Stimulated activated CD8-positive, alpha-beta memory T cell treated with anti-CD3 and anti-CD28 coated beads, Interleukin-12 subunit alpha, Interleukin-12 subunit beta, amount 100 ng/mL, for 4 hours (primary cell): ENCODE measurements around the gene HIP1.
"Not testable (repeated sequence)": the region's sequence is repeated elsewhere in the genome, so short reads cannot be mapped to it uniquely, and the experiment has no call there.

ENCODE experiments used
- DNase-seq: peaks from one replicate; pipeline ENCODE4 v3.0.0-alpha.2; 2020; ENCODE audit warnings: low read depth

Gene HIP1

GRCh38 chr7:75738604-75738974 lies at the start of gene HIP1:
Gene HIP1, minus strand, starts transcription at chr7:75738941. Its CDS starts 21 bp downstream, at chr7:75738920.
- DNase-seq, result no peak

DNA sequence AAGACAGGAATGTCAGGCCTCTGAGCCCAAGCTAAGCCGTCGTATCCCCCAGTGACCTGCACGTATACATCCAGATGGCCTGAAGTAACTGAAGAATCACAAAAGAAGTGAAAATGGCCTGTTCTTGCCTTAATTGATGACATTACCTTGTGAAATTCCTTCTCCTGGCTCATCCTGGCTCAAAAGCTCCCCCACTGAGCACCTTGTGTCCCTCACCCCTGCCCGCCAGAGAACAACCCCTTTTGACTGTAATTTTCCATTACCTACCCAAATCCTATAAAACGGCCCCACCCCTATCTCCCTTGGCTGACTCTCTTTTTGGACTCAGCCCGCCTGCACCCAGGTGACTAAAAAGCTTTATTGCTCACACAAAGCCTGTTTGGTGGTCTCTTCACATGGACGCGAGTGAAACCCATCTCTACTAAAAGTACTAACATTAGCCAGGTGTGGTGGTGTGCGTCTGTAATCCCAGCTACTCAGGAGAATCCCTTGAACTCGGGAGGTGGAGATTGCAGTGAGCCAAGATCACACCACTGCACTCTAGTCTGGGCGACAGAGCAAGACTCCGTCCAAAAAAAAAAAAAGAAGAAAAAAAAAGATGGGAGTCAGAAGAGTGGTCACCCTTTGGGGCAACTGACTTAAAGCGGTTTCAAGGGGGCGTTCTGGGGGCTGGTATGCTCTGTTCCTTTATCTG lies 49.6 kb upstream of the HIP1 start:
- DNase-seq, result not testable (repeated sequence)

DNA sequence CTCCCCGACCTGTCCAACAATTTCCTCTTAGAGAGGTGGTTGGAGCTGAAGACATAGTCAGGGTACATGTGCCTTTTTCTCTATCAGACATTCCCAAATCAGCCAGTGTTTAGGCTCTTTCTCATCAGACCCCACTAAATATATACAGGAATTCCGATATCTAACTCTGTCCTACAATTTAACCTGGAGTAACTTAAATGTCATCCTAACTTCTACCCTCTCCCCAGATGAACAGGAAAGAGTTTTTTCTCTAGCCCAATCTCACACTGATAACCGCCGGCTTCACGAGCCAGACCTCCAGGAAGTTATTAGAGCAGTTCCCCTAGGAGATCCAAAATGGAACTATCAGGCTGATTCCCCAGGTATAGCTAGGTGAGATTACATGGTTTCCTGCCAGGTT lies 44.3 kb upstream of the HIP1 start:
- not testable (repeated sequence) for DNase-seq

DNA sequence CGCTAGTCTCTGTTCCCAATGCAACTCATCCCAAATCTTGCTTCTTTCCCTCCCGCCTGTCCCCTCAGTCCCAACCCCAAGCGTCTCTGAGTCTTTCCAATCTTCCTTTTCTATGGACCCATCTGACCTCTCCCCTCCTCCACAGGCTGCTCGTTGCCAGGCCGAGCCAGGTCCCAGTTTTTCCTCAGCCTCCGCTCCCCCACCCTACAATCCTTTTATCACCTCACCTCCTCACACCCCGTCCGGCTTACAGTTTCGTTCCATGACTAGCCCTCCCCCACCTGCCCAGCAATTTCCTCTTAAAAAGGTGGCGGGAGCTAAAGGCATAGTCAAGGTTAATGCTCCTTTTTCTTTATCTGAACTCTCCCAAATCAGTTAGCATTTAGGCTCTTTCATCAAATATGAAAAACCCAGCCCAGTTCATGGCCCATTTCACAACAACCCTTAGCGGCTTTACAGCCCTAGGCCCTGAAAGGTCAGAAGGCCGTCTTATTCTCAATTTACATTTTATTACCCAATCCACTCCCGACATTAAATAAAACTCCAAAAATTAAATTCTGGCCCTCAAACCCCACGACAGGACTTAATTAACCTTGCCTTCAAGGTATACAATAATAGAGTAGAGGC lies 42.0 kb upstream of the HIP1 start:
- not testable (repeated sequence) for DNase-seq

DNA sequence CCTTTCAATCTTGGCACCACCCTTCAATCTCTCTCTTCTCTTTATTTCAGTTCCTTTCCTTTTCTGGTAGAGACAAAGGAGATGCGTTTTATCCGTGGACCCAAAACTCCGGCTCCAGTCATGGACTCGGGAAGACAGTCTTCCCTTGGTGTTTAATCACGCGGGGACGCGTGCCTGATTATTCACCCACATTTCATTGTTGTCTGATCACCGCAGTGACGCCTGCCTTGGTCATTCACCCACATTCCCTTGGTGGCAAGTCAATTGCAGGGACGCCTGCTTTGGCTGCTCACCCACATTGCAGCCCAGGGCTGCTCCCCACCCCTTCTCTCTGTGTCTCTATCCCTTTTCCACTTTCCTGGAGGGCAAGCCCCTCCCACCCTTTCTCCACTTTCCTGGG lies 40.8 kb upstream of the HIP1 start:
- not testable (repeated sequence) for DNase-seq

- DNase-seq, result not testable (repeated sequence)
Measured at GRCh38 chr7:75779035-75779434, 40.3 kb upstream of the HIP1 start.

GRCh38 chr7:75776295-75776971 lies 37.7 kb upstream of the HIP1 start:
- DNase-seq, result peak; percentile 19

DNA sequence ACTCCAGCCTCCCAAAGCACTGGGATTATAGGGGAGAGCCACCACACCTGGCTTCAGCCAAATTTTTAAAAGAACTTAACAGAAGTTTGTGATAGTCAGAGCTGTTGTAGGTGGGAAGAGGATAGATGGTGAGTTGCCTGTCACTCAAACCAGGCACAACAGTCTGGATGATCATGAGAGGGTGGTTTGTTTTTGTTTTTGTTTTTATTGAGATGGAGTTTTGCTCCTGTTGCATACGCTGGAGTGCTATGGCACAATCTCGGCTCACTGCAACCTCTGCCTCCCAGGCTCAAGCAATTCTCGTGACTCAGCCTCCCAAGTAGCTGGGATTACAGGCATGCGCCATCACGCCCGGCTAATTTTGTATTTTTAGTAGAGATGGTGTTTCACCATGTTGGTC lies 35.2 kb upstream of the HIP1 start:
- DNase-seq, result not testable (repeated sequence)

DNA sequence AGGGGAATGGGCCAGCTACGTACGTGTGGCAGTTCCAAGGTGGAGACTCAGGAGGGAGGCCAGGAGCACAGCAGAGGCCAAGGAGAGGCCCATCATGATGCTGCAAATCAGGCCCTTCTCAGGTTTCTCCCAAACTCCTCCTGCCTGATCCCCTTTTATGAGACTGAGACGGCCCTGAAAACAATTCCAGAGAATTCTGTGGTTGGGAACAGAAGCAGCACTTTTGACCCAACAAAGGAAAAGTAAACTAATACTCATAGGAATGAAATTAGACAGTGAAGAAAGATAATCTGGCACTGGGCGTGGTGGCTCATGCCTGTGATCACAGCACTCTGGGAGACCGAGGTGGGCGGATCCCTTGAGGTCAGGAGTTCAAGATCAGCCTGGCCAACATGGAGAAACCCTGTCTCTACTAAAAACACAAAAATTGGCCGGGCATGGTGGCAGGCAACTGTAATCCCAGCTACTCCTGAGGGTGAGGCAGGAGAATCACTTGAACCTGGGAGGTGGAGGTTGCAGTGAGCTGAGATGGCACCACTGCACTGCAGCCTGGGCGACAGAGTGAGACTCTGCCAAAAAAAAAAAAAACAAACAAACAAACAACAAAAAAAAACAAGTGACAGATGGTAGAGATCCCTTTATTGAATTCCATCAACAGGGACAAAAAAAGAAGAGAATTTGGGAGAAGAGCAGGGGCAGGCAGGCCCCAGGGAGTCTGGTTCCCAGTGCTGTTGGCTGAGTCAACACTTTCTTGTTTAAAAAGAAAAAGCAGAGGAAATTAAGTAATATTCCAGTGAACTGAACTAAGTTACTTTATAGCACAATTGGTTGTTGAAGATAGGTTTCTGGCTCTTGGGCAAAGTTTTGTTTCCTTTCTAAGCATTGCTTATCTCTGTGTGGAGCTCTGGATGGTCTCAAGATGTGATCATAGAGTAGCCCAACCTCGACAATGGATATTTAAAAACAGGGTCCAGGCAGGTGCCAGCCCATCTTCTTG lies 33.6 kb upstream of the HIP1 start, which contains the start of gene CCL26:
Gene CCL26 (minus strand): TSS at position 131 of the 997 bp plus-strand sequence. CDS start 35 bp downstream, at position 96.
- DNase-seq, result no peak

- no peak for DNase-seq
Measured at GRCh38 chr7:75771224-75771623, 32.5 kb upstream of the HIP1 start.

- no peak for DNase-seq
Measured at GRCh38 chr7:75762350-75762917, 23.7 kb upstream of the HIP1 start.

DNA sequence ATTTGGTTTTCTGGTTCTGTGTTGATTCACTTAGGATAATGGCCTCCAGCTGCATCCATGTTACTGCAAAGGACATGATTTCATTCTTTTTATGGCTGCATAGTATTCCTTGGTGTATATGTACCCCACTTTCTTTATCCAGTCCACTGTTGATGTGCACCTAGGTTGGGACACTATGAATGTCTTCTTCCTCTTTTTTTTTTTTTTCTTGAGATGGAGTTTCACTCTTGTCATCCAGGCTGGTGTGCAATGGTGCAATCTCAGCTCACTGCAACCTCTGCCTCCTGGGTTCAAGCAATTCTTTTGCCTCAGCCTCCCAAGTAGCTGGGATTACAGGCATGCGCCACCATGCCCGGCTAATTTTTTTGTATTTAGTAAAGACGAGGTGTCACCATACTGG lies 23.1 kb upstream of the HIP1 start:
- not testable (repeated sequence) for DNase-seq

- DNase-seq, result no peak
Measured at GRCh38 chr7:75758491-75758890, 19.8 kb upstream of the HIP1 start.

GRCh38 chr7:75757860-75758259 lies 19.1 kb upstream of the HIP1 start:
- no peak for DNase-seq

- no peak for DNase-seq
Measured at GRCh38 chr7:75756991-75757676, 18.4 kb upstream of the HIP1 start.

DNA sequence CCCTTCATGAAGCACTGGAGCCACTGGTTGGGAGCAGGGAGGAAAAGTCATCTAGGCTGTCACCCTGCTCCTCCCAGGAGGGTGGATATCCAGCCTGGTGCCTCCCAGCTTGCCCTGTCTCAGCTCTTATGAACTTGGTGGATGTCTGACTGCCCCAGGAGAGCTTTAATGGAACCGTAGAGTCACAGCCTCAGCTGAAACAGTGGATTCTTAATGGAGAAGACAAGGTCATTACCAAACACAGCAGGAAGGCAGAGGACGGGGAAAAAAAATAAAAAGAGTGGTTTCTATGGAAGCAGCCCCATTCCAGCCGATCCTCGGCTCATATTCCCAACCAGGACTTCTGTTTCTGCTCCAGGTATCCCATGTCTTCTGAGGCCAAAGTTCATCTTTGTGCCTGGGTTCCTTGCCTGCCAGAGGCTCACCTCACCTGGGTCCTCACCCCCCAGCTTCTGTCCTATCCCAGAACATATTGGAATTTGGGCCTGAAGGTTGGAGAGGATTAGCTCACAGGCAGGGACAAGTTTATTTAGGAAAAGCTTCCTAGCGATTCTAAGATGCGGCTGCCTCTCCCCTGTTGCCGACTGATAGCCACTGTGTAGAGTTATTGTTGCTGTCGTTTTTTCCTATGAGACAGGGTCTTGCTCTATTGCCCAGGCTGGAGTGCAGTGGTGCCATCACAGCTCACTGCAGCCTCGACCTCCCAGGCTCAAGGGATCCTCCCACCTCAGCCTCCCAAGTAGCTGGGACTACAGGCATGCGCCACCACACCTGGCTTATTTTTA lies 17.7 kb upstream of the HIP1 start:
- no peak for DNase-seq

- no peak for DNase-seq
Measured at GRCh38 chr7:75743455-75743859, 4.7 kb upstream of the HIP1 start.

DNA sequence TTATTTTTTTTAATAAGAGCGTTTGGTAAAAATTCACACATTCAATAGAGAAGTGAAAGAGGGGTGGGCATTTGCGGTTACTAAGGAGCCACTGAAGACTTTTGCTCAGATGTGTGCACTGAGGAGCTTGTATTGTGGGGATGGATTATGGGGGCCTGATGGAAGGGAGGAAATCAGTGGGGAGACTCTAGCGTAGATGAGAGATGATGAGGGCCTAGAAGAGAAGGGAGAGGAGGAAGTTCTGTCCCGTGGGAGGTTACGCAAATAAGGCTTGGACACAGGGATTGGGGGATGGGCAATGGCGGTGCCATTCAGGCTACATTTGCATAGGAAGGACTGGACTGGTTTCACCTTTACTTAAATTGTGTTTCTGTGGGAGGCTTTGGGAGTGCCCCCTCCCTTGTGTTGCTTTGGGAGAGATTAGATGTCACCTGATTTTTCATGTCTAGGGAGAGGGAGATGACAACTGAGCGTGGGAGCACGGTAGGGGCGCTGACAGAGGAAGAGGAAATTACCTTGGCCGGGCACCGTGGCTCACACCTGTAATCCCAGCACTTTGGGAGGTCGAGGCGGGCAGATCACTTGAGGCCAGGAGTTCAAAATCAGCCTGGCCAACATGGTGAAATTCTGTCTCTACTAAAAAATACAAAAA lies 2.2 kb upstream of the HIP1 start:
- DNase-seq, result no peak

DNA sequence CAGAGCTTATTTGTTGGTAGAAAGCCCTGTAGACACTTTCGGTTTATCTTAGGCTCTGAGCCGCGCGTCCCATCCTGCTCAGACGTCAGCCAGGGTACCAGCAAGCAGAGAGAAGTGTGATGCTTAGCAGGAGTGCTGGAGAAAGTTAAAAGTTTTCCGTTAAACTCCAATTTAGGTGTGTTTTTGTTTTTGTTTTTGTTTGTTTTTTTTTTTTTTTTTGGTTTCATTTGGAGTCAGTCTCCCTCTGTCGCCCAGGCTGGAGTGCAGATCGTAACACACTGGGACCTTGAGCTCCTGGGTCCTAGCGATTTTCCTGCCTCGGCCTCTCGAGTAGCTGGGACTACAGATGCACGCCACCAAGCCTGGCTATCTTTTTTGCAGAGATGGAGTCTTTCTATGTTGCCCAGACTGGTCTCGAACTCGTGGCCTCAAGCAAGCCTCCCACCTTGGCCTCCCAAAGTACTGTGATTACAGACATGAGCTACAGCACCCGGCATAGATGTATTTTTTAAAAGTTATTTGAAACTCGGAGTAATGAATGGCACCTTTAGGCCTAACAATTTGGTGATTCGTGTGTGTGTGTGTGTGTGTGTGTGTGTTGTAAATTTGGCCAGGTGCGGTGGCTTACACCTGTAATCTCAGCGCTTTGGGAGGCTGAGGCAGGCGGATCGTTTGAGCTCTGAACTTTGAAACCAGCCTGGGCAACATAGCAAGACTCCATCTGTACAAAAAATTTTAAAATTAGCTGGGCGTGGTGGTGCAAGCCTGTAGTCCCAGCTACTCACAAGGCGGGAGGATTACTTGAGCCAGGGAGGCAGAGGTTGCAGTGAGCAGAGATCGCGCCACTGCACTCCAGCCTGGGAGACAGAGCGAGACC lies 1.3 kb upstream of the HIP1 start:
- no peak for DNase-seq
